K562 (cell line): ENCODE measurements around the gene ADNP. TPM values are rescaled to one million over a fixed set of nuclear protein-coding genes. Genes with fewer than 3 reads are reported as not detected.

Experiments used
- NR3C1 ChIP-seq: sonication (generic); formaldehyde crosslinking; IDR thresholded peaks from 2 replicates; pipeline ENCODE4 v1.8.1; 2022; ENCODE audit warnings: missing genetic modification reagents
- polyA plus RNA-seq, 8 experiments: library from polyadenylated mRNA; depleted of rRNA in 4 of 8; stranded (reverse) in 5 of 8; unstranded in 3 of 8; fragments of >200 nt; fragmentation: Nextera tagmentation in 2 of 8; fragmentation: Illumina TruSeq in 1 of 8; extraction: Ambion mirVana in 2 of 8; extraction: Trizol in 1 of 8; gene quantifications; 2 replicates each; pipeline versions ENCODE4 v1.2.1 to v1.2.3, GENCODE V29; 2011 to 2014; ENCODE audit warnings: inconsistent platforms in 1 of 8, missing spikeins in 1 of 8
- total RNA-seq, 7 experiments: library from RNA; depleted of rRNA in 6 of 7; stranded (reverse); fragments of >200 nt in 6 of 7; fragmentation: Illumina TruSeq in 2 of 7; extraction: Trizol in 2 of 7; gene quantifications; 2 replicates each; pipeline versions ENCODE4 v1.2.1 to v1.2.3, GENCODE V29; 2011 to 2021; ENCODE audit warnings: low replicate concordance in 1 of 7
- TF ChIP-seq, protein P1 (sequence below): fragments of 450-650 bp; IDR thresholded peaks from 2 replicates; pipeline ENCODE4 v1.6.1; 2016; ENCODE audit warnings: mild to moderate bottlenecking, moderate library complexity
- TF ChIP-seq, protein P2 (sequence below): sonication (generic); formaldehyde crosslinking; IDR thresholded peaks from 2 replicates; pipeline ENCODE4 v1.8.0; 2022; ENCODE audit warnings: missing genetic modification reagents, mild to moderate bottlenecking, borderline replicate concordance
- TF ChIP-seq, protein P3 (sequence below), 2 experiments: fragments of 450-650 bp; conservative IDR thresholded peaks; 2 replicates each; pipeline ENCODE4 v1.6.1; 2017; ENCODE audit warnings: mild to moderate bottlenecking in 2 of 2, moderate library complexity in 2 of 2
- TF ChIP-seq, protein P4 (sequence below): fragments of 200-800 bp; sonication (Bioruptor generic); IDR thresholded peaks from 2 replicates; pipeline ENCODE4 v1.6.1; 2016; ENCODE audit warnings: missing genetic modification characterization, missing compliant biosample characterization

Gene ADNP
- total and polyA plus RNA-seq, 9 of the 15 experiments (the other 6 are each of a cell fraction or from before 2014, with no cell fraction given) = 17.8 to 59.9 (median 25.3) TPM

DNA sequence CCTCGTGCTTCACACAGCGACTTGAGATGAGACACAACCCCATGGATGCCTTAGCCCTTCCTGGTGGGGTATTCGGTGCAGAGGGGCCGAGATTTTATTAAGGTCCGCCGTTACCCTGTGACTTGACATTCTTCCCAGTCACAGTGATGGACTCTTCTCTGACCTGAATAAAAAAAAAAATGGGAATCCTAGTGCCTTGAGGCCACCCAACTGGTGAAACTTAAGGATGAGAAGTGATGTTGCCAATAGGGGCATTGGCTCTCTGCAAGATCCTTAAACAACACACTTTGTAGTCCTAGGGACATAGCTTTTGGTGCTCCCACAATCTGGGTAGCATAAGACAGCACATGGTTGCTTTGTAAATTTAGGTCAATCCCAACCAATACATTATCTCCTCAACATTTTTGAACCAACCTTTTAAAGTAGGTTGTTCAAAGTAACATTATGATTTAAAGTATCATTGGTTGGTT, 814 bp upstream of the ADNP start (continued):
- TF ChIP-seq, protein P1, sequence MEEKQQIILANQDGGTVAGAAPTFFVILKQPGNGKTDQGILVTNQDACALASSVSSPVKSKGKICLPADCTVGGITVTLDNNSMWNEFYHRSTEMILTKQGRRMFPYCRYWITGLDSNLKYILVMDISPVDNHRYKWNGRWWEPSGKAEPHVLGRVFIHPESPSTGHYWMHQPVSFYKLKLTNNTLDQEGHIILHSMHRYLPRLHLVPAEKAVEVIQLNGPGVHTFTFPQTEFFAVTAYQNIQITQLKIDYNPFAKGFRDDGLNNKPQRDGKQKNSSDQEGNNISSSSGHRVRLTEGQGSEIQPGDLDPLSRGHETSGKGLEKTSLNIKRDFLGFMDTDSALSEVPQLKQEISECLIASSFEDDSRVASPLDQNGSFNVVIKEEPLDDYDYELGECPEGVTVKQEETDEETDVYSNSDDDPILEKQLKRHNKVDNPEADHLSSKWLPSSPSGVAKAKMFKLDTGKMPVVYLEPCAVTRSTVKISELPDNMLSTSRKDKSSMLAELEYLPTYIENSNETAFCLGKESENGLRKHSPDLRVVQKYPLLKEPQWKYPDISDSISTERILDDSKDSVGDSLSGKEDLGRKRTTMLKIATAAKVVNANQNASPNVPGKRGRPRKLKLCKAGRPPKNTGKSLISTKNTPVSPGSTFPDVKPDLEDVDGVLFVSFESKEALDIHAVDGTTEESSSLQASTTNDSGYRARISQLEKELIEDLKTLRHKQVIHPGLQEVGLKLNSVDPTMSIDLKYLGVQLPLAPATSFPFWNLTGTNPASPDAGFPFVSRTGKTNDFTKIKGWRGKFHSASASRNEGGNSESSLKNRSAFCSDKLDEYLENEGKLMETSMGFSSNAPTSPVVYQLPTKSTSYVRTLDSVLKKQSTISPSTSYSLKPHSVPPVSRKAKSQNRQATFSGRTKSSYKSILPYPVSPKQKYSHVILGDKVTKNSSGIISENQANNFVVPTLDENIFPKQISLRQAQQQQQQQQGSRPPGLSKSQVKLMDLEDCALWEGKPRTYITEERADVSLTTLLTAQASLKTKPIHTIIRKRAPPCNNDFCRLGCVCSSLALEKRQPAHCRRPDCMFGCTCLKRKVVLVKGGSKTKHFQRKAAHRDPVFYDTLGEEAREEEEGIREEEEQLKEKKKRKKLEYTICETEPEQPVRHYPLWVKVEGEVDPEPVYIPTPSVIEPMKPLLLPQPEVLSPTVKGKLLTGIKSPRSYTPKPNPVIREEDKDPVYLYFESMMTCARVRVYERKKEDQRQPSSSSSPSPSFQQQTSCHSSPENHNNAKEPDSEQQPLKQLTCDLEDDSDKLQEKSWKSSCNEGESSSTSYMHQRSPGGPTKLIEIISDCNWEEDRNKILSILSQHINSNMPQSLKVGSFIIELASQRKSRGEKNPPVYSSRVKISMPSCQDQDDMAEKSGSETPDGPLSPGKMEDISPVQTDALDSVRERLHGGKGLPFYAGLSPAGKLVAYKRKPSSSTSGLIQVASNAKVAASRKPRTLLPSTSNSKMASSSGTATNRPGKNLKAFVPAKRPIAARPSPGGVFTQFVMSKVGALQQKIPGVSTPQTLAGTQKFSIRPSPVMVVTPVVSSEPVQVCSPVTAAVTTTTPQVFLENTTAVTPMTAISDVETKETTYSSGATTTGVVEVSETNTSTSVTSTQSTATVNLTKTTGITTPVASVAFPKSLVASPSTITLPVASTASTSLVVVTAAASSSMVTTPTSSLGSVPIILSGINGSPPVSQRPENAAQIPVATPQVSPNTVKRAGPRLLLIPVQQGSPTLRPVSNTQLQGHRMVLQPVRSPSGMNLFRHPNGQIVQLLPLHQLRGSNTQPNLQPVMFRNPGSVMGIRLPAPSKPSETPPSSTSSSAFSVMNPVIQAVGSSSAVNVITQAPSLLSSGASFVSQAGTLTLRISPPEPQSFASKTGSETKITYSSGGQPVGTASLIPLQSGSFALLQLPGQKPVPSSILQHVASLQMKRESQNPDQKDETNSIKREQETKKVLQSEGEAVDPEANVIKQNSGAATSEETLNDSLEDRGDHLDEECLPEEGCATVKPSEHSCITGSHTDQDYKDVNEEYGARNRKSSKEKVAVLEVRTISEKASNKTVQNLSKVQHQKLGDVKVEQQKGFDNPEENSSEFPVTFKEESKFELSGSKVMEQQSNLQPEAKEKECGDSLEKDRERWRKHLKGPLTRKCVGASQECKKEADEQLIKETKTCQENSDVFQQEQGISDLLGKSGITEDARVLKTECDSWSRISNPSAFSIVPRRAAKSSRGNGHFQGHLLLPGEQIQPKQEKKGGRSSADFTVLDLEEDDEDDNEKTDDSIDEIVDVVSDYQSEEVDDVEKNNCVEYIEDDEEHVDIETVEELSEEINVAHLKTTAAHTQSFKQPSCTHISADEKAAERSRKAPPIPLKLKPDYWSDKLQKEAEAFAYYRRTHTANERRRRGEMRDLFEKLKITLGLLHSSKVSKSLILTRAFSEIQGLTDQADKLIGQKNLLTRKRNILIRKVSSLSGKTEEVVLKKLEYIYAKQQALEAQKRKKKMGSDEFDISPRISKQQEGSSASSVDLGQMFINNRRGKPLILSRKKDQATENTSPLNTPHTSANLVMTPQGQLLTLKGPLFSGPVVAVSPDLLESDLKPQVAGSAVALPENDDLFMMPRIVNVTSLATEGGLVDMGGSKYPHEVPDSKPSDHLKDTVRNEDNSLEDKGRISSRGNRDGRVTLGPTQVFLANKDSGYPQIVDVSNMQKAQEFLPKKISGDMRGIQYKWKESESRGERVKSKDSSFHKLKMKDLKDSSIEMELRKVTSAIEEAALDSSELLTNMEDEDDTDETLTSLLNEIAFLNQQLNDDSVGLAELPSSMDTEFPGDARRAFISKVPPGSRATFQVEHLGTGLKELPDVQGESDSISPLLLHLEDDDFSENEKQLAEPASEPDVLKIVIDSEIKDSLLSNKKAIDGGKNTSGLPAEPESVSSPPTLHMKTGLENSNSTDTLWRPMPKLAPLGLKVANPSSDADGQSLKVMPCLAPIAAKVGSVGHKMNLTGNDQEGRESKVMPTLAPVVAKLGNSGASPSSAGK = peak; percentile 80; the same call in 1 of the 2 replicates
- TF ChIP-seq, protein P2, sequence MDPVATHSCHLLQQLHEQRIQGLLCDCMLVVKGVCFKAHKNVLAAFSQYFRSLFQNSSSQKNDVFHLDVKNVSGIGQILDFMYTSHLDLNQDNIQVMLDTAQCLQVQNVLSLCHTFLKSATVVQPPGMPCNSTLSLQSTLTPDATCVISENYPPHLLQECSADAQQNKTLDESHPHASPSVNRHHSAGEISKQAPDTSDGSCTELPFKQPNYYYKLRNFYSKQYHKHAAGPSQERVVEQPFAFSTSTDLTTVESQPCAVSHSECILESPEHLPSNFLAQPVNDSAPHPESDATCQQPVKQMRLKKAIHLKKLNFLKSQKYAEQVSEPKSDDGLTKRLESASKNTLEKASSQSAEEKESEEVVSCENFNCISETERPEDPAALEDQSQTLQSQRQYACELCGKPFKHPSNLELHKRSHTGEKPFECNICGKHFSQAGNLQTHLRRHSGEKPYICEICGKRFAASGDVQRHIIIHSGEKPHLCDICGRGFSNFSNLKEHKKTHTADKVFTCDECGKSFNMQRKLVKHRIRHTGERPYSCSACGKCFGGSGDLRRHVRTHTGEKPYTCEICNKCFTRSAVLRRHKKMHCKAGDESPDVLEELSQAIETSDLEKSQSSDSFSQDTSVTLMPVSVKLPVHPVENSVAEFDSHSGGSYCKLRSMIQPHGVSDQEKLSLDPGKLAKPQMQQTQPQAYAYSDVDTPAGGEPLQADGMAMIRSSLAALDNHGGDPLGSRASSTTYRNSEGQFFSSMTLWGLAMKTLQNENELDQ (CRISPR knock-in tag) = no peak
- TF ChIP-seq, protein P3, sequence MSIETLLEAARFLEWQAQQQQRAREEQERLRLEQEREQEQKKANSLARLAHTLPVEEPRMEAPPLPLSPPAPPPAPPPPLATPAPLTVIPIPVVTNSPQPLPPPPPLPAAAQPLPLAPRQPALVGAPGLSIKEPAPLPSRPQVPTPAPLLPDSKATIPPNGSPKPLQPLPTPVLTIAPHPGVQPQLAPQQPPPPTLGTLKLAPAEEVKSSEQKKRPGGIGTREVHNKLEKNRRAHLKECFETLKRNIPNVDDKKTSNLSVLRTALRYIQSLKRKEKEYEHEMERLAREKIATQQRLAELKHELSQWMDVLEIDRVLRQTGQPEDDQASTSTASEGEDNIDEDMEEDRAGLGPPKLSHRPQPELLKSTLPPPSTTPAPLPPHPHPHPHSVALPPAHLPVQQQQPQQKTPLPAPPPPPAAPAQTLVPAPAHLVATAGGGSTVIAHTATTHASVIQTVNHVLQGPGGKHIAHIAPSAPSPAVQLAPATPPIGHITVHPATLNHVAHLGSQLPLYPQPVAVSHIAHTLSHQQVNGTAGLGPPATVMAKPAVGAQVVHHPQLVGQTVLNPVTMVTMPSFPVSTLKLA (conservative IDR thresholded peaks at IDR 0.05) = peak; percentile 42 to 65; a peak in 3 of 4 replicates
- TF ChIP-seq, protein P4, sequence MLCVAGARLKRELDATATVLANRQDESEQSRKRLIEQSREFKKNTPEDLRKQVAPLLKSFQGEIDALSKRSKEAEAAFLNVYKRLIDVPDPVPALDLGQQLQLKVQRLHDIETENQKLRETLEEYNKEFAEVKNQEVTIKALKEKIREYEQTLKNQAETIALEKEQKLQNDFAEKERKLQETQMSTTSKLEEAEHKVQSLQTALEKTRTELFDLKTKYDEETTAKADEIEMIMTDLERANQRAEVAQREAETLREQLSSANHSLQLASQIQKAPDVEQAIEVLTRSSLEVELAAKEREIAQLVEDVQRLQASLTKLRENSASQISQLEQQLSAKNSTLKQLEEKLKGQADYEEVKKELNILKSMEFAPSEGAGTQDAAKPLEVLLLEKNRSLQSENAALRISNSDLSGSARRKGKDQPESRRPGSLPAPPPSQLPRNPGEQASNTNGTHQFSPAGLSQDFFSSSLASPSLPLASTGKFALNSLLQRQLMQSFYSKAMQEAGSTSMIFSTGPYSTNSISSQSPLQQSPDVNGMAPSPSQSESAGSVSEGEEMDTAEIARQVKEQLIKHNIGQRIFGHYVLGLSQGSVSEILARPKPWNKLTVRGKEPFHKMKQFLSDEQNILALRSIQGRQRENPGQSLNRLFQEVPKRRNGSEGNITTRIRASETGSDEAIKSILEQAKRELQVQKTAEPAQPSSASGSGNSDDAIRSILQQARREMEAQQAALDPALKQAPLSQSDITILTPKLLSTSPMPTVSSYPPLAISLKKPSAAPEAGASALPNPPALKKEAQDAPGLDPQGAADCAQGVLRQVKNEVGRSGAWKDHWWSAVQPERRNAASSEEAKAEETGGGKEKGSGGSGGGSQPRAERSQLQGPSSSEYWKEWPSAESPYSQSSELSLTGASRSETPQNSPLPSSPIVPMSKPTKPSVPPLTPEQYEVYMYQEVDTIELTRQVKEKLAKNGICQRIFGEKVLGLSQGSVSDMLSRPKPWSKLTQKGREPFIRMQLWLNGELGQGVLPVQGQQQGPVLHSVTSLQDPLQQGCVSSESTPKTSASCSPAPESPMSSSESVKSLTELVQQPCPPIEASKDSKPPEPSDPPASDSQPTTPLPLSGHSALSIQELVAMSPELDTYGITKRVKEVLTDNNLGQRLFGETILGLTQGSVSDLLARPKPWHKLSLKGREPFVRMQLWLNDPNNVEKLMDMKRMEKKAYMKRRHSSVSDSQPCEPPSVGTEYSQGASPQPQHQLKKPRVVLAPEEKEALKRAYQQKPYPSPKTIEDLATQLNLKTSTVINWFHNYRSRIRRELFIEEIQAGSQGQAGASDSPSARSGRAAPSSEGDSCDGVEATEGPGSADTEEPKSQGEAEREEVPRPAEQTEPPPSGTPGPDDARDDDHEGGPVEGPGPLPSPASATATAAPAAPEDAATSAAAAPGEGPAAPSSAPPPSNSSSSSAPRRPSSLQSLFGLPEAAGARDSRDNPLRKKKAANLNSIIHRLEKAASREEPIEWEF (CRISPR knock-in tag) = peak; percentile 63; the same call in 1 of the 2 replicates
- no peak for TF ChIP-seq NR3C1 (CRISPR knock-in tag)
